GM15510 (cell line): ENCODE data around the gene PLXNB2.

Source experiments
- POLR2A ChIP-seq: IDR thresholded peaks from 3 replicates; pipeline ENCODE4 v1.6.1; 2011; ENCODE audit warnings: borderline replicate concordance; ENCODE audit not compliant: insufficient read length; ENCODE audit errors: extremely low read depth

Gene PLXNB2

DNA sequence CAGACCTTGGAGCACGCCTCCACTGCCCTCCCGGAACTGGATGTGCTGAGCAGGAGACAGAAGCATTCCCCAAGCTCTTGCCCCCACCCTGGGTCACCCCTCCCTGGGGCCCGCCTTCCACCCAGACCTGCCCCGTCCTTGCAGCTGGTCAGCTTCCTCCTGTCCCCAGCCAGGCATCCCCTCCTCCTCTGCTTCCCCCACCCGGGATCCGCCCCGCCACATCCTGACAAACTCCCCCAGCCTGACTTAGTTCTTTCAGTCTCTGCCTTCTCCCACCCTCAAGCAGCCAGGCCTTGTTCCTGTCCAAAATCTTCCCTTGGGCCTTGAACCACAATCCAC is 1.1 kb upstream of the PLXNB2 start:
- TF ChIP-seq POLR2A, result no peak

- no peak for TF ChIP-seq POLR2A
Observed at GRCh38 chr22:50307890-50308596, 597 bp upstream of the PLXNB2 start.

DNA sequence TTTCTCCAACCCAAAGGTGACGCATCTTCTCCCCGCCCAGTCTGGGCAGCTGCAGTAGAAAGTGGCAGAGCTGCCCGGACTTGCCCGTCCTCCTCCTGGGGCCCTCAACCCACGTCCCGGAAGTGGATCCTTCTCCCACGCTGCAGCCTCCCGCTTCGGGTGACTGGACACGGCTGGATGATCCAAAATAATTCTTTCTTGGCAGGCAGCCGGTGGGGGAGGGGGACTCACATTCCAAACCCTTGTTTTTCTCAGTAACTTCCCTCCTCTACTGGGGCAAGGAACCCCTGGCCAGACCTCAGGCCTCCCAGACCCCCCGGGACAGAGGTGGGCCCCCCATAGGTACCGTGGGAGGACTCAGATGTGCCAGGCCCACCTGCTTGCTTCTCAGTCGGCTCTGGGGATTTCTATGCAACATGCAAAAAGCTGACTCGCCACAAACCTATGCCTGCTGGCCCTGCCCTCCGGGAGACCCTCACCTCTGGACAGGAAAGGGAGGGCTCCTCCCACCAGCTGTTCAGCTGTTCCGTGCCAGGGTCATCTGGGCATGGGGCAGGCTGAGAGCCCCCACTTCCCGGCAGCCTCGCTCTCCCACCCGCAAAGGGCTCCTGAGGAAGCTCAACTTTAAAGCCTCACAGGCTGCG is 1.4 kb downstream of the PLXNB2 start:
- TF ChIP-seq POLR2A, result peak; percentile 31

DNA sequence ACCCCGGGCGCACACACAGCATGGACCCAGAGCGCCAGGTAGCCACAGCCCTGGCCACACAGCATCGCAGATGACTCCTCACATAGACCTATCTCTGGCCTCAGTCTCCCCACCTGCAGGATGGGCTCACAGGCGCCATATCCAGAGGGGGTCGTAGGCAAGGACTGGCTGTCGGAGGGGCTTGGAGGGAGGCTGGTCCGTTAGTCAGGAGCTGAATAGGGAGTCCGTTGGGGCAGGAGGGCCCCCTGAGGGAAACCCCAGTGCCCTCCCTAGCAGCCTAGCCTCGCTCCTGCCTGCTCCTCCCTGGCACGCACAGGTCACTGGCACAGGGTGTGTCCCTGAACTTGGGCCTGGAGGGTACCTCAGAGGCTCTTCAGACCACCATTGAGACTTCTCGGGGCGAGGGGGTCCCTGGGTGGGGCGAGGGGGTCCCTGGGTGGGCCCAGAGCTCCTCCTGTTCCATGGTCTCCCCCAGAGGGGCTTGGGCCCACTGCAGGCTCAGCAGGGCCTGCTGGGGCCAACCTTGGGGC is 2.0 kb downstream of the PLXNB2 start:
- no peak for TF ChIP-seq POLR2A

GRCh38 chr22:50304528-50305392 is 2.7 kb downstream of the PLXNB2 start:
- no peak for TF ChIP-seq POLR2A

- no peak for TF ChIP-seq POLR2A
Observed at GRCh38 chr22:50303848-50304527, 3.5 kb downstream of the PLXNB2 start.

GRCh38 chr22:50303515-50303847 is 4.0 kb downstream of the PLXNB2 start:
- TF ChIP-seq POLR2A, result no peak

GRCh38 chr22:50302564-50302963 is 4.9 kb downstream of the PLXNB2 start:
- TF ChIP-seq POLR2A, result no peak

DNA sequence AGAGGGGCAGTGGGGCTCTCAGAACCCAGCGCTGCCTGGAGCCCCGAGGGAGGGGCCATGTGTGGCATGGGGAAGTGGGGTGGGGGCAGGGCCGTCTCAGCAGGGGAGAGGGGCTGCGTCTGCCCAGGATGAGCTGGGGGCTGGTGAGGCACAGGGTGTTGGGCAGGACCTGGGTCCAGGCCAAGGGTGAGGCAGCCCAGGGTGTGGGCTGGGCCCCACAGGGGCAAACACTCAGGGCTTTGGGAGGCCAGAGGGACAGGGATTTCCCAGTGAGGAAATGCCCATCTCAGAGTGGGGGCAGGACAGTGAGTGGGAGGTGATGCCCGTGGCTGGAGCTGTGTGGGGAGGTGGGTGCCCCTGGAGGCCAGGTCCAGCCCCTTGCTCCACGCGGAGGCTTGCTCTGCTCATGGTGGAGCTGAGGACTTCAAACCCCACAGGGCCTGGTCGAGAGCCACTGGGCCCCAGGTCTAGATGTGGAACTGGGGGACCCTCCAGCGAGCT is 5.4 kb downstream of the PLXNB2 start:
- TF ChIP-seq POLR2A, result no peak

DNA sequence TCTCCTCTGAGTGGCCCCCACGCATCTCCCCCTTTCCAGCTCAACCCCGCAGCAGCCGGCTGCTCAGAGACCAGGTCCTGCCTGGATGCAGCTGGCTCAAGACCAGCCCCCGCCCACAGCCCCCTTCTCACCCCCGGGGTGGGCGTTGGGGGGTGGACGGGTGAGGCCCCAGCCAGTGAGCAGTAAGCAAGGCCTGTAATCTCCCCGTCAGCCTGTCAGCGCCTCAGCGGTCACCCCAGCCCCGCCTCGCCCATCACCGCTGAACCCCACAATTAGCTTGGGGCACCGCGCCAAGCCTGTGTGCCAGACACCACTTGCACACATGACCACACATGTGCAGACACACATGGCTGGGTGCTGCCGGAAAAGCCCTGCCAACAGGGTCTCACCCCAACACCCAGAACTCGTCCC is 5.9 kb downstream of the PLXNB2 start:
- TF ChIP-seq POLR2A, result no peak

- TF ChIP-seq POLR2A, result no peak
Observed at GRCh38 chr22:50300620-50301257, 6.7 kb downstream of the PLXNB2 start.

DNA sequence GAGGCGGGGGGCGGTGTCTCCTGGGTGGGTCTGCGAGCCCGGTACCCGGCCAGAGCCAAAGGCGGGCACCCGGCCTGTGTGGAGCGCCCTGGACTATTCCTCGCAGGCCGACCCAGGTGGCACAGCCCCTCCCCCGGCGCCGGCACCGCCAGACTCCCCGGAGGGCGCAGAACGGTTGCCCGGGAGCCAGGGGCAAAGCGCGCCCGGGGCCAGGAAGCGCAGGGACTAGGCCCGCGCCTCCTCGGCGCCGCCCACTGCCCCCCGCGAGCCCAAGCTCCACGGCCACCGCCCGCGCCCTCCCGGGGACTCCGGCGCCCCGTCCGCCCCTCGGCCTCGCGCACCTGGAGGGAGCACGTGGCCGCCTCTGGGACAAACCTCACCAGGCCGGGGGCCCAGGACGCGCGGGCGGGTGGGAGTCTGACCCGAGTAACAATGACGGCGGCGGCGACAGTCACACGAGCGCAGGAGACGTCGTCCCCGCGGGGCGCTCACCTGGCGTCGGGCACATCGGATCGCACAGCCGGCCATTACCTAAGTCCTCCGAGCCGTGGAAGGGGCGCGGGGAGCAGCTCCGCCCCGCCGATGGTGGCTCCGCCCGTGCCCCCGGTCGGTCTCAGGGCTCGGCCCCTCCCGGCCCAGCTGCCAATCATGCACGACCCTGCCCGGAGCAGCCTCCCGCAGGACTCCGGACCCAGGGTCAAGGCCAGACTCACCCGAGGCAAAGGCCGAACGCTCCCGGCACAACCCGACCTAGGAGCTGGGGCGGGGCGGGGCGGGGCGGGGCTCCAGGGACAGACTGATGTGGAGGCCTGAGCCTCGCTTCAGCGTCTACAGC is 7.4 kb downstream of the PLXNB2 start:
- no peak for TF ChIP-seq POLR2A
